K562 (cell line): ENCODE measurements around the gene HNRNPK. TPM values are rescaled to one million over a fixed set of nuclear protein-coding genes. Genes with fewer than 3 reads are reported as not detected.

ENCODE experiments used
- ATAC-seq: fragments of 200-7000 bp; cut with Tn5 transposase; 3 replicates; pipeline ENCODE4 v1.9.1; 2020; ENCODE audit warnings: moderate library complexity
- BruUV-seq: library from RNA; stranded (reverse); fragments of 400-500 nt; replicated peaks from 2 replicates; lab custom pipeline; 2021; lab: Mats Ljungman, UMichigan
- CTCF ChIA-PET: fragments of 300-600 bp; formaldehyde crosslinking; extraction: SDS; loops from one replicate; lab custom pipeline; 2021; ENCODE audit warnings: low intra/inter-chr PET ratio; lab: Yijun Ruan, JAX
- POLR2A ChIA-PET: fragments of 300-600, 350-650 bp; sonication (Branson Sonifier 250); formaldehyde crosslinking; extraction: SDS; loops from one replicate; lab custom pipeline; 2021; ENCODE audit warnings: antibody characterized with exemption, inconsistent platforms; lab: Yijun Ruan, JAX
- DNase-seq, 4 experiments: peaks; one replicate each; pipeline versions ENCODE4 v3.0.0 to v3.0.0-alpha.2; 2011 to 2018; ENCODE audit warnings: low spot score in 3 of 4, mixed read lengths in 3 of 4; ENCODE audit errors: extremely low read depth in 1 of 4
- FAIRE-seq: peaks from 2 replicates; lab custom pipeline; 2011; peaks lifted over from hg19 to GRCh38; lab: Jason Lieb, UNC
- H2AFZ ChIP-seq: 2 replicates; pipeline ENCODE4 v1.6.0; 2011; ENCODE audit warnings: low read depth, low read length, control low read depth, inconsistent platforms
- H3K27ac ChIP-seq: fragments of 200-600 bp; 3 replicates; pipeline ENCODE4 v1.8.0; 2011; ENCODE audit warnings: low read depth, mild to moderate bottlenecking, control low read depth, inconsistent platforms, low read length, moderate library complexity, mixed read lengths; ENCODE audit errors: extremely low read depth
- H3K27me3 ChIP-seq, 2 experiments: fragments of 300-600 bp in 1 of 2; 2 replicates in 1 of 2; 3 replicates in 1 of 2; pipeline versions ENCODE4 v1.6.0 to v1.8.0; 2011; ENCODE audit warnings: inconsistent platforms in 2 of 2, low read length in 2 of 2, mild to moderate bottlenecking in 1 of 2, mixed read lengths in 1 of 2, moderate library complexity in 1 of 2; ENCODE audit not compliant: control insufficient read depth in 2 of 2, insufficient read depth in 2 of 2
- H3K36me3 ChIP-seq: fragments of 300-600 bp; 3 replicates; pipeline ENCODE4 v1.8.0; 2011; ENCODE audit warnings: mild to moderate bottlenecking, low read length, inconsistent platforms; ENCODE audit not compliant: control insufficient read depth, insufficient read depth
- H3K4me1 ChIP-seq, 2 experiments: fragments of 200-600 bp in 1 of 2; replicated peaks in 1 of 2; 2 replicates in 1 of 2; 3 replicates in 1 of 2; pipeline versions ENCODE4 v1.5.1 to v1.8.0; 2011; ENCODE audit warnings: inconsistent platforms in 2 of 2, low read length in 2 of 2, mild to moderate bottlenecking in 1 of 2, mixed read lengths in 1 of 2, moderate library complexity in 1 of 2; ENCODE audit not compliant: control insufficient read depth in 2 of 2, insufficient read depth in 2 of 2
- H3K4me2 ChIP-seq: 2 replicates; pipeline ENCODE4 v1.6.1; 2011; ENCODE audit warnings: low read length, control low read depth, inconsistent platforms, mixed read lengths; ENCODE audit not compliant: insufficient read depth
- H3K4me3 ChIP-seq: fragments of 200-600 bp; sonication (generic), shearing (Covaris generic); 2 replicates; pipeline ENCODE4 v1.5.1; 2016; ENCODE audit warnings: control low read depth, inconsistent platforms
- H3K79me2 ChIP-seq: fragments of 200-600 bp; 3 replicates; pipeline ENCODE4 v1.8.0; 2011; ENCODE audit warnings: low read length, inconsistent platforms; ENCODE audit not compliant: control insufficient read depth, insufficient read depth
- H3K9ac ChIP-seq, 2 experiments: 2 replicates each; pipeline versions ENCODE4 v1.6.0 to v1.6.1; 2011; ENCODE audit warnings: low read depth in 2 of 2, low read length in 2 of 2, control low read depth in 1 of 2, inconsistent platforms in 1 of 2, mild to moderate bottlenecking in 1 of 2, mixed read lengths in 1 of 2; ENCODE audit not compliant: insufficient read depth in 1 of 2
- H3K9me1 ChIP-seq: one replicate; pipeline ENCODE4 v1.6.0; 2011; ENCODE audit warnings: inconsistent platforms, mild to moderate bottlenecking, low read length, moderate library complexity; ENCODE audit not compliant: control insufficient read depth, insufficient read depth
- H3K9me3 ChIP-seq: replicated peaks from 2 replicates; pipeline ENCODE4 v1.5.1; 2011; ENCODE audit warnings: low read depth, low read length, inconsistent platforms; ENCODE audit not compliant: control insufficient read depth, insufficient read depth
- H4K20me1 ChIP-seq: replicated peaks from 2 replicates; pipeline ENCODE4 v1.6.1; 2011; ENCODE audit warnings: low read length, inconsistent platforms, mixed read lengths; ENCODE audit not compliant: control insufficient read depth, insufficient read depth
- E2F6 ChIP-seq, 2 experiments: IDR thresholded peaks; 2 replicates each; pipeline ENCODE4 v1.6.1; 2011; ENCODE audit warnings: borderline replicate concordance in 1 of 2, control low read depth in 1 of 2, low read depth in 1 of 2, low read length in 1 of 2, mild to moderate bottlenecking in 1 of 2, mixed read lengths in 1 of 2, moderate library complexity in 1 of 2; ENCODE audit not compliant: insufficient read depth in 1 of 2, insufficient read length in 1 of 2, poor library complexity in 1 of 2, severe bottlenecking in 1 of 2; ENCODE audit errors: extremely low read depth in 1 of 2
- EP400 ChIP-seq: fragments of 450-650 bp; IDR thresholded peaks from 2 replicates; pipeline ENCODE4 v1.6.1; 2017; ENCODE audit warnings: antibody characterized with exemption, mild to moderate bottlenecking, moderate library complexity
- HMGN3 ChIP-seq: IDR thresholded peaks from 2 replicates; pipeline ENCODE4 v1.6.1; 2011; ENCODE audit warnings: borderline replicate concordance, low read depth, mild to moderate bottlenecking, mixed read lengths, low read length; ENCODE audit not compliant: insufficient read length; ENCODE audit errors: extremely low read depth
- MCM5 ChIP-seq: fragments of 450-650 bp; IDR thresholded peaks from 2 replicates; pipeline ENCODE4 v1.6.1; 2016; ENCODE audit warnings: low read depth
- STAT5A ChIP-seq: IDR thresholded peaks from 2 replicates; pipeline ENCODE4 v1.6.1; 2012; ENCODE audit warnings: low read length, inconsistent platforms, borderline replicate concordance
- XRCC4 ChIP-seq: IDR thresholded peaks from one replicate; pipeline ENCODE4 v1.6.1; 2011; ENCODE audit not compliant: insufficient read depth, insufficient read length; ENCODE audit errors: extremely low read depth
- ZNF347 ChIP-seq: fragments of 450-650 bp; formaldehyde crosslinking; IDR thresholded peaks from 2 replicates; pipeline ENCODE4 v1.4.0; 2020; ENCODE audit warnings: low read depth, mild to moderate bottlenecking, moderate library complexity
- ZNF586 ChIP-seq: fragments of 450-650 bp; formaldehyde crosslinking; conservative IDR thresholded peaks from 2 replicates; pipeline ENCODE4 v1.4.0; 2020; ENCODE audit warnings: mild to moderate bottlenecking, moderate library complexity
- WGBS: fragments of 100-300 bp; shearing (Covaris generic); methylation state at CpG from one replicate; pipeline ENCODE4 v1.1.6; 2016; ENCODE audit warnings: low coverage, mixed read lengths; ENCODE audit not compliant: insufficient coverage; ENCODE audit errors: missing lambda C conversion rate; 5-methylcytosine and 5-hydroxymethylcytosine counted together
- in situ Hi-C: fragments of 300-500 bp; cut with MboI; formaldehyde crosslinking; loops from 4 replicates; pipeline ENCODE4 v1.15.0; 2018; ENCODE audit warnings: inconsistent platforms, mixed read lengths
- intact Hi-C: fragments of 100-400 bp; cut with micrococcal nuclease; formaldehyde crosslinking; loops from 2 replicates; pipeline ENCODE4 v1.14.2; 2022
- polyA plus RNA-seq, 8 experiments: library from polyadenylated mRNA; depleted of rRNA in 4 of 8; stranded (reverse) in 5 of 8; unstranded in 3 of 8; fragments of >200 nt; fragmentation: Nextera tagmentation in 2 of 8; fragmentation: Illumina TruSeq in 1 of 8; extraction: Ambion mirVana in 2 of 8; extraction: Trizol in 1 of 8; gene quantifications; 2 replicates each; pipeline versions ENCODE4 v1.2.1 to v1.2.3, GENCODE V29; 2011 to 2014; ENCODE audit warnings: inconsistent platforms in 1 of 8, missing spikeins in 1 of 8
- total RNA-seq, 7 experiments: library from RNA; depleted of rRNA in 6 of 7; stranded (reverse); fragments of >200 nt in 6 of 7; fragmentation: Illumina TruSeq in 2 of 7; extraction: Trizol in 2 of 7; gene quantifications; 2 replicates each; pipeline versions ENCODE4 v1.2.1 to v1.2.3, GENCODE V29; 2011 to 2021; ENCODE audit warnings: low replicate concordance in 1 of 7
- TF ChIP-seq, protein P1 (sequence below): fragments of 450-650 bp; formaldehyde crosslinking; IDR thresholded peaks from 2 replicates; pipeline ENCODE4 v1.4.0; 2022; ENCODE audit warnings: missing genetic modification characterization

HNRNPK gene
- total and polyA plus RNA-seq, 9 of the 15 experiments (the other 6 are each of a cell fraction or from before 2014, with no cell fraction given) = 224 to 883 (median 618) TPM

DNA sequence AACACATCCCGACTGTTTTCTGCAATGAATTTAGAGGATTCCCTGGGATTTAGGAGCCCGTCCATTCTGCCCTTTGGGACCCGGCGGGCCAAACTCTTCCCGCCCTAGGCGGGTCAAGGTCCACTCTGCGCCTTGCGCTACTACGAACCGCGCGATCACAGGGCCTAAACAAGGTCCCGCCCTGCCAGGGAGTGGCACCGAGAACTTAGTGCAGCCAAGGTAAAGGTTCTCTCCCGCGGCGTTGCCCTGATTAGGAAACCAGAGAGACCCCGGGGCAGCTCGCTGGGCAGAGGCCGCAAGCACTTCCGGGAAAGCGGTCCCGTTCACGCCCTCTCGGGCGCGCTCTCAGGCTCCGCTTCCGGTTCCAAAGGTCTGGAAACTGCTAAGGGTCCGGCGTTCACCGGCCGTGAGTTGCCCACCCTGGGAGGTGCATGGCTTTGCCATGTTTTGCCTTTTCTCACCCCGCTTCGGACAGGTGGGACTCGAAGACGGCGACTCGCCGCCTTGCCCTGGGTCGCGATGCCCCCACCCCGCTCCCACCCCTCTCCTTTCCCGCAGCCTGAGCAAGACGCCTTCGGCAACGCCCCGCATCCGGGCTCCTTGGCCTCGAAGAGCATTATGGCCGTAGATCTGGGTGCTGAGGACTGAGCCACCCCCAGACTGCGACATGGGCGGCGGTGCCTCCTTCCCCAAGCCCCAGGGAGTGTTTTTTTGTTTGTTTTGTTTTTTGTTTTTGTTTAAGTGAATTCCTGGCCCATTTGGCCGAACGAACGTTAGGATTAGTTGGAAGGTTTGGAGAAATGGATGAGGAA, 23.4 kb downstream of the HNRNPK start:
- intact Hi-C loops = no loop called here
- peak overlapping the region; percentile 94 for H3K27ac ChIP-seq
- H3K9ac ChIP-seq = peak overlapping the region; percentile 97 to 98
- no peaks in the 10 kb centered on the region for H3K9me3 ChIP-seq
- no peaks in the 10 kb centered on the region for H3K27me3 ChIP-seq
- ChIA-PET POLR2A (interaction anchor here (0.6 to 1.4 kb wide), 8 partner anchors 9 to 284 kb away, joined by 3 to 7 read pairs (median 3); partner anchors contain the start of genes HNRNPK and RMI1), CTCF (no interaction called here)
- peak overlapping the region; percentile 75 for H3K4me3 ChIP-seq
- TSS peak; percentile 87 for BruUV-seq
- FAIRE-seq = peak; percentile 86
- H3K4me1 ChIP-seq = peaks cover 2 to 14% of the 10 kb centered on the region in 2 experiments; a peak in 3 of 5 replicates
- no peaks in the 10 kb centered on the region for H4K20me1 ChIP-seq
- no peaks in the 10 kb centered on the region for H3K9me1 ChIP-seq
- peak overlapping the region; percentile 97 for H2AFZ ChIP-seq
- peaks cover 23% of the 10 kb centered on the region for H3K79me2 ChIP-seq
- in situ Hi-C loops = no loop called here
- WGBS = under 1% methylated on average over 37 of the region's 57 CpGs
- peak overlapping the region; percentile 91 for H3K4me2 ChIP-seq
- peaks cover 14% of the 10 kb centered on the region; the same call in 1 of the 3 replicates for H3K36me3 ChIP-seq
- peak; percentile 70 to 83 (median 74) for DNase-seq
- peak; percentile 95 for ATAC-seq
- TF ChIP-seq HMGN3 (no peak), MCM5 (no peak), EP400 (peak; percentile 78), ZNF586 (CRISPR knock-in tag) (no peak), STAT5A (no peak), E2F6 (IDR thresholded peaks at IDR 0.05; ENCODE audit: borderline replicate concordance in 1 of 2, extremely low read depth in 1 of 2, insufficient read depth in 1 of 2, insufficient read length in 1 of 2, low read depth in 1 of 2, low read length in 1 of 2, poor library complexity in 1 of 2, severe bottlenecking in 1 of 2) (peak; percentile 40 to 63), ZNF347 (CRISPR knock-in tag) (no peak), XRCC4 (no peak)
- TF ChIP-seq, protein P1, sequence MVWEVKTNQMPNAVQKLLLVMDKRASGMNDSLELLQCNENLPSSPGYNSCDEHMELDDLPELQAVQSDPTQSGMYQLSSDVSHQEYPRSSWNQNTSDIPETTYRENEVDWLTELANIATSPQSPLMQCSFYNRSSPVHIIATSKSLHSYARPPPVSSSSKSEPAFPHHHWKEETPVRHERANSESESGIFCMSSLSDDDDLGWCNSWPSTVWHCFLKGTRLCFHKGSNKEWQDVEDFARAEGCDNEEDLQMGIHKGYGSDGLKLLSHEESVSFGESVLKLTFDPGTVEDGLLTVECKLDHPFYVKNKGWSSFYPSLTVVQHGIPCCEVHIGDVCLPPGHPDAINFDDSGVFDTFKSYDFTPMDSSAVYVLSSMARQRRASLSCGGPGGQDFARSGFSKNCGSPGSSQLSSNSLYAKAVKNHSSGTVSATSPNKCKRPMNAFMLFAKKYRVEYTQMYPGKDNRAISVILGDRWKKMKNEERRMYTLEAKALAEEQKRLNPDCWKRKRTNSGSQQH = 0 out of 2 replicates have a peak, but pooled peaks have one; percentile 29
